Duodenal mucosa (tissue), 2 donors: Measurements from ENCODE around the gene SERHL2.
"Not testable (repeated sequence)": the region's sequence is repeated elsewhere in the genome, so short reads cannot be mapped to it uniquely, and the experiment has no call there.

Experiments
- H3K27ac ChIP-seq: one replicate; pipeline ENCODE4 v1.7.0; 2013; ENCODE audit warnings: low read depth, low read length
- H3K27me3 ChIP-seq, 2 donors: one replicate each; pipeline ENCODE4 v1.7.0; 2013; ENCODE audit warnings: low read length in 2 of 2, control low read depth in 1 of 2; ENCODE audit not compliant: insufficient read depth in 2 of 2, control insufficient read depth in 1 of 2
- H3K36me3 ChIP-seq, 2 donors: one replicate each; pipeline ENCODE4 v1.7.0; 2013; ENCODE audit warnings: low read length in 2 of 2, control low read depth in 1 of 2; ENCODE audit not compliant: insufficient read depth in 2 of 2, control insufficient read depth in 1 of 2
- H3K4me1 ChIP-seq, 2 donors: one replicate each; pipeline ENCODE4 v1.7.0; 2013; ENCODE audit warnings: low read length in 2 of 2, control low read depth in 1 of 2; ENCODE audit not compliant: insufficient read depth in 2 of 2, control insufficient read depth in 1 of 2
- H3K4me3 ChIP-seq, 2 donors: one replicate each; pipeline ENCODE4 v1.7.0; 2013; ENCODE audit warnings: low read length in 2 of 2, low read depth in 1 of 2
- H3K9ac ChIP-seq, 2 donors: one replicate each; pipeline ENCODE4 v1.7.0; 2013; ENCODE audit warnings: low read length in 2 of 2, low read depth in 1 of 2
- H3K9me3 ChIP-seq, 2 donors: one replicate each; pipeline ENCODE4 v1.7.0; 2013; ENCODE audit warnings: low read length in 2 of 2, control low read depth in 1 of 2; ENCODE audit not compliant: control insufficient read depth in 1 of 2

Gene SERHL2

GRCh38 chr22:42603427-42603826 is 49.7 kb downstream of the SERHL2 start:
- Histone ChIP-seq H3K4me1 (peaks cover 17 to 30% of the 10 kb centered on the region in 2 donors), H3K36me3 (peaks cover 15 to 61% of the 10 kb centered on the region in 2 donors), H3K27me3 (no peaks in the 10 kb centered on the region), H3K9me3 (no peaks in the 10 kb centered on the region), H3K9ac (no peak overlapping the region), H3K4me3 (no peak overlapping the region), H3K27ac (no peak overlapping the region)

GRCh38 chr22:42604403-42604802 is 50.6 kb downstream of the SERHL2 start:
- H3K27ac ChIP-seq = no peak overlapping the region
- peaks cover 27 to 39% of the 10 kb centered on the region in 2 donors for H3K4me1 ChIP-seq
- no peaks in the 10 kb centered on the region for H3K9me3 ChIP-seq
- H3K27me3 ChIP-seq = no peaks in the 10 kb centered on the region
- peaks cover 12 to 61% of the 10 kb centered on the region in 2 donors for H3K36me3 ChIP-seq
- H3K9ac ChIP-seq = no peak overlapping the region
- no peak overlapping the region for H3K4me3 ChIP-seq

GRCh38 chr22:42607641-42608040 is 53.9 kb downstream of the SERHL2 start:
- not testable (repeated sequence) for H3K9me3 ChIP-seq, H3K27ac ChIP-seq, H3K27me3 ChIP-seq, H3K4me3 ChIP-seq, H3K9ac ChIP-seq
- Histone ChIP-seq H3K4me1 (peaks cover 44 to 54% of the 10 kb centered on the region in 2 donors), H3K36me3 (peaks cover 9 to 48% of the 10 kb centered on the region in 2 donors)

- Histone ChIP-seq H3K4me1 (peaks cover 50 to 55% of the 10 kb centered on the region in 2 donors), H3K9ac (no peak overlapping the region), H3K27ac (no peak overlapping the region), H3K36me3 (peaks cover 9 to 44% of the 10 kb centered on the region in 2 donors), H3K27me3 (no peaks in the 10 kb centered on the region), H3K9me3 (no peaks in the 10 kb centered on the region), H3K4me3 (peak overlapping the region in 1 of 2 donors; percentile 10)
Observed at GRCh38 chr22:42608136-42608822, 54.5 kb downstream of the SERHL2 start.

DNA sequence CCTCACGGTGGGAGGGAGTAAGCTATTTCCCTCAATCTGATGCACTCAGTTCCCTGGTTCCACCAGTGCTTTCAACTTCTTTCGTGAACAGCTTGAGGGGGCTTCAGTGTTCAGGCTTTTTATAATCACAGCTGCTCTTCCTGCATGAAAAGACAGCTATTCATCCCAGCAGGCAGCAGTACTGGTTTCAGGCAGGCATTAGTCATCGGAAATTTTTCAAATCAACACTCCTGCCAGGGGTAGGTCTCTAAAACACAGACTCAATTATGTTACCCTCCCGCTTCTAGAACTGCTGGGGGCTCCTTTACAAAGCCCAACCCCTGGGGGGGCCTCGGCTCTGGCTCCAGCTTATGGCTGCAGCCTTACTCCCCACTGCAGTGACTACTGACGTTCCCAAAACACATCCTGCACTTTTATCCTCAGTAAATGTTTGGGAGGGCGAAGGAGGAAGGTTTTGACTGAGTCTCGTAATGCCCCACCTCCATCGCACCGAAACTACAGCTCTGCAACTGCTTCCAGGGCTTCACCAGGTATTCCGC is 55.1 kb downstream of the SERHL2 start:
- Histone ChIP-seq H3K9ac (no peak overlapping the region), H3K27me3 (no peaks in the 10 kb centered on the region), H3K4me1 (peaks cover 49 to 53% of the 10 kb centered on the region in 2 donors), H3K36me3 (peaks cover 9 to 42% of the 10 kb centered on the region in 2 donors), H3K9me3 (no peaks in the 10 kb centered on the region), H3K27ac (peak overlapping the region; percentile 0), H3K4me3 (peak overlapping the region in 1 of 2 donors; percentile 10)

DNA sequence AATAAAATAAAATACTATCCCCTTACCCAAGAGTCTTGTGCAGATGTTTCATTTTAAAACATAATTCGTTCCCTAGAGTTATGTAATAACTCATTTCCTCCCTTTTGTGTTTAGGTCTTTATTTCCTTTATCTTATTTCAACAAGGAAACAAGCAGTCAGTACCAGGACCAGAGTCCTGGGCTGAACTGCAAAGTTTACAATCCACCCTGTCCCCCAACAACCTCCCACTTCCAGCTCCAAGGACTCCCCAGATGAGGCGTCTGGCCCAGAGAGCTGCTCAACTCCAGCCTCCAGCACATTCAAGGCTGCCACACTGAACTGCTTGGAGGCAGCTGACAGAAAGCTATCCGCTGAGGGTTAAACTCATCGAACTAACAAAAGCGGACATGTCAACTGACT is 56.4 kb downstream of the SERHL2 start:
- Histone ChIP-seq H3K9me3 (no peaks in the 10 kb centered on the region), H3K27me3 (no peaks in the 10 kb centered on the region), H3K36me3 (peaks cover 9 to 31% of the 10 kb centered on the region in 2 donors), H3K27ac (peak overlapping the region; percentile 1), H3K9ac (no peak overlapping the region), H3K4me3 (no peak overlapping the region), H3K4me1 (peaks cover 41 to 42% of the 10 kb centered on the region in 2 donors)

- Histone ChIP-seq H3K9me3 (no peaks in the 10 kb centered on the region), H3K4me3 (no peak overlapping the region), H3K27ac (no peak overlapping the region), H3K4me1 (peaks cover 44 to 48% of the 10 kb centered on the region in 2 donors), H3K27me3 (no peaks in the 10 kb centered on the region), H3K9ac (no peak overlapping the region), H3K36me3 (peaks cover 9 to 26% of the 10 kb centered on the region in 2 donors)
Observed at GRCh38 chr22:42611051-42611450, 57.3 kb downstream of the SERHL2 start.

- no peaks in the 10 kb centered on the region for H3K27me3 ChIP-seq
- peak overlapping the region in 1 of 2 donors; percentile 85 for H3K9ac ChIP-seq
- peaks cover 47 to 53% of the 10 kb centered on the region in 2 donors for H3K4me1 ChIP-seq
- H3K36me3 ChIP-seq = peaks cover 9 to 19% of the 10 kb centered on the region in 2 donors
- H3K4me3 ChIP-seq = peak overlapping the region in 1 of 2 donors; percentile 88
- H3K27ac ChIP-seq = no peak overlapping the region
- H3K9me3 ChIP-seq = no peaks in the 10 kb centered on the region
Observed at GRCh38 chr22:42612336-42612735, 58.6 kb downstream of the SERHL2 start.

DNA sequence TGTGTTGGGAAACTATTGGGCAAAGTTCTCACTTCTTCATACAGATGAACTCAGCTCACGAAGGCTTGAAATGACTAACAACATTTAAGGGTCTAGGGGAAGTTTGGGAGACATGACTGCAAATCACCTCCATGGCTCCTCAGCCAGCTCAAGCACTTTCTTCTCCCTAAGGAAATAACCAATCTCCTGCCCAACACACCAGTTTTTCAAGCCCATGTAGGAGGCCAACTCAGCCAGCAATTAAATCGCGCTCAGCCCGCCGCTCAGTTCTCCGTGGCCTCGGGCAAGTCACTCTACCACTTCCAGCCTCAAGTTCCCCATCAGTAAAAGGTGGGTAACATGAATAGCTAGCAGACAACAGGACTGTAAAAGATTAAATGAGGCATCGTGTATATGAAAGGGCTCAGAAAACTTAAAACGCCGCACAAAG is 60.1 kb downstream of the SERHL2 start:
- peaks cover 43 to 53% of the 10 kb centered on the region in 2 donors for H3K4me1 ChIP-seq

GRCh38 chr22:42614312-42615091 is 60.7 kb downstream of the SERHL2 start, which contains the start of gene POLDIP3:
TSS of gene POLDIP3 (minus strand) at chr22:42614883. CDS start at chr22:42614857, 26 bp downstream.
- Histone ChIP-seq H3K27ac (peak within 1 kb of the TSS; percentile 92), H3K4me3 (peak within 1 kb of the TSS; percentile 85 to 88), H3K27me3 (no peaks in the 10 kb centered on the region), H3K9ac (peak within 1 kb of the TSS; percentile 85 to 94), H3K4me1 (peaks cover 38 to 47% of the 10 kb centered on the region in 2 donors), H3K9me3 (no peaks in the 10 kb centered on the region), H3K36me3 (peaks cover 6 to 17% of the 10 kb centered on the region in 2 donors)

More for the DNA sequence above, 60.1 kb downstream of the SERHL2 start:
- H3K27ac ChIP-seq = peak overlapping the region; percentile 92
- peaks cover 4 to 15% of the 10 kb centered on the region in 2 donors for H3K36me3 ChIP-seq
- no peaks in the 10 kb centered on the region for H3K9me3 ChIP-seq
- H3K4me3 ChIP-seq = peak overlapping the region; percentile 85 to 88
- H3K9ac ChIP-seq = peak overlapping the region; percentile 85 to 94
- H3K27me3 ChIP-seq = no peaks in the 10 kb centered on the region
